ENCODE results near the gene AADACL4. TPM values are rescaled to one million over a fixed set of nuclear protein-coding genes. Genes with fewer than 3 reads are reported as not detected.

The AADACL4 gene
- total and polyA plus RNA-seq, 9 of the 15 experiments (the other 6 are each of a cell fraction or from before 2014, with no cell fraction given), result not detected

DNA sequence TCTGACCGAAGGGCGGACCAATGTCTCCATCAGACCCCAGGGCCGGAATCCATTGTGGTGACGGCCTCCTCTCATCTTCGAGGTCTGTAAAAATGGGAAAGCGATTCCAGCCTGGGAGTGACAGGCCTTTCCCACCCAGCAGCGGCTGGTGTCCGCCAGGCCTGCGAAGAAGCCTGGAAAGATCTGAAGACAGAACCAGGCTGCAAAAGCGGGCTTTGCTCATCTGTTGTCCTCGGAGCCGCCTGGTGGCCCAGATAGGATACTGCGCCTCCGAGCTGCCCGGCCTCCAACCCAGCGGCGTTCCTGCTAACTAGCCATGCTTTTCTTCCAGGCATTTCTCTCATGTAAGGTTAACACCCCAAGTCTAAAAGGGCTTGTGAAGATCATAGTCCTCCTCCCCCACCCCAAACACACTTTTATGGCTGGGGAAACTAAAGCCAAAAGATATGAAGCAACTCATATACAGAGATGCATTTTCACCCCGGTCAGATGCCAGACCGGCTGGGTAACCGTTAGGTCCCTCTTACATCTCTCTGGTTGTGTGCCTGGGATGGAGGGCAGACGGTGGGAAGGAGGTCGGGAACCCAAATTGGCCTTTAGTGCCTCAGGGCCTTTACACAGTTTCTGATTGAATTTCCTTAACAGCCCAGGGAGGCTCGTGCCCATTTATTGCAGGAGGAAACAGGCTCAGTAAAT, 23.9 kb upstream of the AADACL4 start (continued):
- TF ChIP-seq, protein P1, sequence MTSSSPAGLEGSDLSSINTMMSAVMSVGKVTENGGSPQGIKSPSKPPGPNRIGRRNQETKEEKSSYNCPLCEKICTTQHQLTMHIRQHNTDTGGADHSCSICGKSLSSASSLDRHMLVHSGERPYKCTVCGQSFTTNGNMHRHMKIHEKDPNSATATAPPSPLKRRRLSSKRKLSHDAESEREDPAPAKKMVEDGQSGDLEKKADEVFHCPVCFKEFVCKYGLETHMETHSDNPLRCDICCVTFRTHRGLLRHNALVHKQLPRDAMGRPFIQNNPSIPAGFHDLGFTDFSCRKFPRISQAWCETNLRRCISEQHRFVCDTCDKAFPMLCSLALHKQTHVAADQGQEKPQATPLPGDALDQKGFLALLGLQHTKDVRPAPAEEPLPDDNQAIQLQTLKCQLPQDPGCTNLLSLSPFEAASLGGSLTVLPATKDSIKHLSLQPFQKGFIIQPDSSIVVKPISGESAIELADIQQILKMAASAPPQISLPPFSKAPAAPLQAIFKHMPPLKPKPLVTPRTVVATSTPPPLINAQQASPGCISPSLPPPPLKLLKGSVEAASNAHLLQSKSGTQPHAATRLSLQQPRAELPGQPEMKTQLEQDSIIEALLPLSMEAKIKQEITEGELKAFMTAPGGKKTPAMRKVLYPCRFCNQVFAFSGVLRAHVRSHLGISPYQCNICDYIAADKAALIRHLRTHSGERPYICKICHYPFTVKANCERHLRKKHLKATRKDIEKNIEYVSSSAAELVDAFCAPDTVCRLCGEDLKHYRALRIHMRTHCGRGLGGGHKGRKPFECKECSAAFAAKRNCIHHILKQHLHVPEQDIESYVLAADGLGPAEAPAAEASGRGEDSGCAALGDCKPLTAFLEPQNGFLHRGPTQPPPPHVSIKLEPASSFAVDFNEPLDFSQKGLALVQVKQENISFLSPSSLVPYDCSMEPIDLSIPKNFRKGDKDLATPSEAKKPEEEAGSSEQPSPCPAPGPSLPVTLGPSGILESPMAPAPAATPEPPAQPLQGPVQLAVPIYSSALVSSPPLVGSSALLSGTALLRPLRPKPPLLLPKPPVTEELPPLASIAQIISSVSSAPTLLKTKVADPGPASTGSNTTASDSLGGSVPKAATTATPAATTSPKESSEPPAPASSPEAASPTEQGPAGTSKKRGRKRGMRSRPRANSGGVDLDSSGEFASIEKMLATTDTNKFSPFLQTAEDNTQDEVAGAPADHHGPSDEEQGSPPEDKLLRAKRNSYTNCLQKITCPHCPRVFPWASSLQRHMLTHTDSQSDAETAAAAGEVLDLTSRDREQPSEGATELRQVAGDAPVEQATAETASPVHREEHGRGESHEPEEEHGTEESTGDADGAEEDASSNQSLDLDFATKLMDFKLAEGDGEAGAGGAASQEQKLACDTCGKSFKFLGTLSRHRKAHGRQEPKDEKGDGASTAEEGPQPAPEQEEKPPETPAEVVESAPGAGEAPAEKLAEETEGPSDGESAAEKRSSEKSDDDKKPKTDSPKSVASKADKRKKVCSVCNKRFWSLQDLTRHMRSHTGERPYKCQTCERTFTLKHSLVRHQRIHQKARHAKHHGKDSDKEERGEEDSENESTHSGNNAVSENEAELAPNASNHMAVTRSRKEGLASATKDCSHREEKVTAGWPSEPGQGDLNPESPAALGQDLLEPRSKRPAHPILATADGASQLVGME (CRISPR knock-in tag; IDR thresholded peaks at IDR 0.05), result peak; percentile 12; the same call in 1 of the 2 replicates
- TF ChIP-seq, protein P2, sequence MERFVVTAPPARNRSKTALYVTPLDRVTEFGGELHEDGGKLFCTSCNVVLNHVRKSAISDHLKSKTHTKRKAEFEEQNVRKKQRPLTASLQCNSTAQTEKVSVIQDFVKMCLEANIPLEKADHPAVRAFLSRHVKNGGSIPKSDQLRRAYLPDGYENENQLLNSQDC (CRISPR knock-in tag; IDR thresholded peaks at IDR 0.05), result no peak
- no peak for TF ChIP-seq SMAD2 (IDR thresholded peaks at IDR 0.05; ENCODE audit: low read depth, low read length)
- TF ChIP-seq, protein P3, sequence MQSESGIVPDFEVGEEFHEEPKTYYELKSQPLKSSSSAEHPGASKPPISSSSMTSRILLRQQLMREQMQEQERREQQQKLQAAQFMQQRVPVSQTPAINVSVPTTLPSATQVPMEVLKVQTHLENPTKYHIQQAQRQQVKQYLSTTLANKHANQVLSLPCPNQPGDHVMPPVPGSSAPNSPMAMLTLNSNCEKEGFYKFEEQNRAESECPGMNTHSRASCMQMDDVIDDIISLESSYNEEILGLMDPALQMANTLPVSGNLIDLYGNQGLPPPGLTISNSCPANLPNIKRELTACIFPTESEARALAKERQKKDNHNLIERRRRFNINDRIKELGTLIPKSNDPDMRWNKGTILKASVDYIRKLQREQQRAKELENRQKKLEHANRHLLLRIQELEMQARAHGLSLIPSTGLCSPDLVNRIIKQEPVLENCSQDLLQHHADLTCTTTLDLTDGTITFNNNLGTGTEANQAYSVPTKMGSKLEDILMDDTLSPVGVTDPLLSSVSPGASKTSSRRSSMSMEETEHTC (IDR thresholded peaks at IDR 0.05), result no peak
- 0 out of 2 replicates have a peak, but pooled peaks have one; percentile 23 for TF ChIP-seq NBN (IDR thresholded peaks at IDR 0.05; ENCODE audit: low read depth)
- no peak for TF ChIP-seq ZNF175 (CRISPR knock-in tag; IDR thresholded peaks at IDR 0.05; ENCODE audit: low read depth)
- no peak for TF ChIP-seq CREBBP (IDR thresholded peaks at IDR 0.05; ENCODE audit: low read depth, low read length)
- TF ChIP-seq HNRNPK (IDR thresholded peaks at IDR 0.05; ENCODE audit: low read depth, low read length, poor library complexity, severe bottlenecking), result no peak
- TF ChIP-seq ZNF436 (CRISPR knock-in tag; IDR thresholded peaks at IDR 0.05), result no peak
- TF ChIP-seq, protein P4, sequence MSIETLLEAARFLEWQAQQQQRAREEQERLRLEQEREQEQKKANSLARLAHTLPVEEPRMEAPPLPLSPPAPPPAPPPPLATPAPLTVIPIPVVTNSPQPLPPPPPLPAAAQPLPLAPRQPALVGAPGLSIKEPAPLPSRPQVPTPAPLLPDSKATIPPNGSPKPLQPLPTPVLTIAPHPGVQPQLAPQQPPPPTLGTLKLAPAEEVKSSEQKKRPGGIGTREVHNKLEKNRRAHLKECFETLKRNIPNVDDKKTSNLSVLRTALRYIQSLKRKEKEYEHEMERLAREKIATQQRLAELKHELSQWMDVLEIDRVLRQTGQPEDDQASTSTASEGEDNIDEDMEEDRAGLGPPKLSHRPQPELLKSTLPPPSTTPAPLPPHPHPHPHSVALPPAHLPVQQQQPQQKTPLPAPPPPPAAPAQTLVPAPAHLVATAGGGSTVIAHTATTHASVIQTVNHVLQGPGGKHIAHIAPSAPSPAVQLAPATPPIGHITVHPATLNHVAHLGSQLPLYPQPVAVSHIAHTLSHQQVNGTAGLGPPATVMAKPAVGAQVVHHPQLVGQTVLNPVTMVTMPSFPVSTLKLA (conservative IDR thresholded peaks at IDR 0.05), result no peak
- no peak for TF ChIP-seq PURB (CRISPR knock-in tag; IDR thresholded peaks at IDR 0.05; ENCODE audit: low read depth)
- no peak; the same call in 1 of the 2 replicates for TF ChIP-seq STAT5A (IDR thresholded peaks at IDR 0.05; ENCODE audit: borderline replicate concordance, low read length)
- no peak for TF ChIP-seq ZFP30 (CRISPR knock-in tag; IDR thresholded peaks at IDR 0.05; ENCODE audit: borderline replicate concordance)
- TF ChIP-seq, protein P5, sequence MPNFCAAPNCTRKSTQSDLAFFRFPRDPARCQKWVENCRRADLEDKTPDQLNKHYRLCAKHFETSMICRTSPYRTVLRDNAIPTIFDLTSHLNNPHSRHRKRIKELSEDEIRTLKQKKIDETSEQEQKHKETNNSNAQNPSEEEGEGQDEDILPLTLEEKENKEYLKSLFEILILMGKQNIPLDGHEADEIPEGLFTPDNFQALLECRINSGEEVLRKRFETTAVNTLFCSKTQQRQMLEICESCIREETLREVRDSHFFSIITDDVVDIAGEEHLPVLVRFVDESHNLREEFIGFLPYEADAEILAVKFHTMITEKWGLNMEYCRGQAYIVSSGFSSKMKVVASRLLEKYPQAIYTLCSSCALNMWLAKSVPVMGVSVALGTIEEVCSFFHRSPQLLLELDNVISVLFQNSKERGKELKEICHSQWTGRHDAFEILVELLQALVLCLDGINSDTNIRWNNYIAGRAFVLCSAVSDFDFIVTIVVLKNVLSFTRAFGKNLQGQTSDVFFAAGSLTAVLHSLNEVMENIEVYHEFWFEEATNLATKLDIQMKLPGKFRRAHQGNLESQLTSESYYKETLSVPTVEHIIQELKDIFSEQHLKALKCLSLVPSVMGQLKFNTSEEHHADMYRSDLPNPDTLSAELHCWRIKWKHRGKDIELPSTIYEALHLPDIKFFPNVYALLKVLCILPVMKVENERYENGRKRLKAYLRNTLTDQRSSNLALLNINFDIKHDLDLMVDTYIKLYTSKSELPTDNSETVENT (CRISPR knock-in tag; IDR thresholded peaks at IDR 0.05), result no peak
- no peak for TF ChIP-seq SRSF9 (IDR thresholded peaks at IDR 0.05; ENCODE audit: borderline replicate concordance, low read depth, low read length)
- TF ChIP-seq CTBP1 (IDR thresholded peaks at IDR 0.05; ENCODE audit: borderline replicate concordance), result no peak

Data from K562 (cell line).